ENCODE results near the gene RHBDD1. TPM values are rescaled to one million over a fixed set of nuclear protein-coding genes. Genes with fewer than 3 reads are reported as not detected.

RHBDD1 gene
- total and polyA plus RNA-seq, 8 donors, result 1.8 to 31.6 (median 6.0) TPM

DNA sequence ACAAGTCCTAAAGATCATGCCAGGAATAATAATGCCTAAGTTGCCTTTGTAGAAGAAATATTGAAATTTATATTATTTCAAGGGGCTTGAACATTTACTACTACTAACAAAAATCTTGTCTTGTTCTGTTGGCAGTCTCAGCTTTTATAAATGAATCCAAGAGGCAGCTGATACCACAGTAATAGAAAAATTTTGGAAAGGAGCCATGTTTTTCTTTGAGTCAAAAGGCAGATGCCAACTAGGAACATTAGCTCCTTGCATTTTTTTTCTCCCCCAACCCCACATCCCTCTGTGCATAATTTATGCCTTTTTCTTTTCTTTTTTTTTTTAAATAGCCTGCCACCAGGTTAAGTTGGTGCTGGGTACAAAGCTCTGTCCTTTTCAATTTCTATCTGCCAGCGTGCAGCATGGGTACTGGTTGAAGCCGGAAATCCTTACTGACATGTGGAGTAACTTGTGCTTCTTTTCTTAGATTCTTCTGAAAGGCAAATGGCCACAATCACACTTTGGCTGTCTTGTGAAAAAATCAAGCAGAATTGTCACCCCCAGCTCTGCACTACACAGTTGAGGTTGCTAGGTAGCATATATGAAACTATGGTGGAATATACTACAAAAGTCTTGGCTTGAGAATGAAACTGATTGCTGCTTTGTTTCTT is 98.8 kb downstream of the RHBDD1 start:
- H3K4me3 ChIP-seq, result no peak overlapping the region
- no peaks in the 10 kb centered on the region for H3K27me3 ChIP-seq
- no peak overlapping the region for H3K27ac ChIP-seq
- WGBS, 5 donors, result 88 to 99% (median 97%) methylated on average over 2 of the region's 2 CpGs
- no peaks in the 10 kb centered on the region for H3K4me1 ChIP-seq
- intact Hi-C loops (cut with DNase I; ENCODE audit: low total_unique reads), result no loop called here
- no peak for DNase-seq
- no peak for TF ChIP-seq EP300 (IDR thresholded peaks at IDR 0.05)
- TF ChIP-seq, protein P1, sequence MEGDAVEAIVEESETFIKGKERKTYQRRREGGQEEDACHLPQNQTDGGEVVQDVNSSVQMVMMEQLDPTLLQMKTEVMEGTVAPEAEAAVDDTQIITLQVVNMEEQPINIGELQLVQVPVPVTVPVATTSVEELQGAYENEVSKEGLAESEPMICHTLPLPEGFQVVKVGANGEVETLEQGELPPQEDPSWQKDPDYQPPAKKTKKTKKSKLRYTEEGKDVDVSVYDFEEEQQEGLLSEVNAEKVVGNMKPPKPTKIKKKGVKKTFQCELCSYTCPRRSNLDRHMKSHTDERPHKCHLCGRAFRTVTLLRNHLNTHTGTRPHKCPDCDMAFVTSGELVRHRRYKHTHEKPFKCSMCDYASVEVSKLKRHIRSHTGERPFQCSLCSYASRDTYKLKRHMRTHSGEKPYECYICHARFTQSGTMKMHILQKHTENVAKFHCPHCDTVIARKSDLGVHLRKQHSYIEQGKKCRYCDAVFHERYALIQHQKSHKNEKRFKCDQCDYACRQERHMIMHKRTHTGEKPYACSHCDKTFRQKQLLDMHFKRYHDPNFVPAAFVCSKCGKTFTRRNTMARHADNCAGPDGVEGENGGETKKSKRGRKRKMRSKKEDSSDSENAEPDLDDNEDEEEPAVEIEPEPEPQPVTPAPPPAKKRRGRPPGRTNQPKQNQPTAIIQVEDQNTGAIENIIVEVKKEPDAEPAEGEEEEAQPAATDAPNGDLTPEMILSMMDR (IDR thresholded peaks at IDR 0.05), result no peak
- TF ChIP-seq POLR2A (IDR thresholded peaks at IDR 0.05), result no peak
- no peak for TF ChIP-seq POLR2AphosphoS5 (IDR thresholded peaks at IDR 0.05)
- peaks cover 0 to 4% (median 0%) of the 10 kb centered on the region in 4 donors for H3K9me3 ChIP-seq
- peaks cover 0 to 5% (median 0%) of the 10 kb centered on the region in 4 donors for H3K36me3 ChIP-seq

DNA sequence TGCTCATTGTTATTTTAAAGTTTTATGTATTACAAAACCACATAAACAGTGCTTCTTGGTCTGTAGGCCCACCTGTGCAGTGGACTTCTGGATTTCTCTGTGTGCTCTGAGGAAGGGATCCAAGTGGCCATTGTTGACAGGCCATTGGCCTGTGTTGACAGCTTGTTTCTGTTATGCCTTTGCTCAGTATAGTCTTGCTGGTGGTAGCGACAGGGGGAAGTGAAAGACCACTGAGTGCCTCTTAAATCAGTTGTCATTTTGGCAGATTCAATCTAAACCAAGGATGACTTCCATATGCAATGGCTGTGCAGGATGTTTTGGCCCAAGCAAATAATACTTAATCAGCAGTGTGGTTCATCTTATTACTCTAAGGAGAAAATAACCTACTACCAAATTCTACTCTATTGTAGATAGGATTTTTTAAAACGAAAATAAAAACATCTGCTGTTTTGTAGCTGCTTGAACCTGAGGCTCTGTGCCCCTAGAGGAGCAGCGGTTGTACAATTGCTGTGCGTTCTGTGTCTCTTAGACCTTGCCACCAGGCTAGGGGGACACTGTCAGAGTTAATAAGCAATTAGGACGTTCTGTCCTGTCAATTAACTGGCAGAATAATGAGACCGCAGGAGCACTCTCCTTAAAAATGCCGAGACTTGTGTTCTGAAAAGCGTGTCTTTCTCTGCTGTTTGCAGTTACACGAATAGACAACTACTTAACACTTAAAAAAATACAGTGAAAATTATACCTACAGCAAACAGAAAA is 108.2 kb downstream of the RHBDD1 start:
- 87 to 94% (median 91%) methylated on average over 9 of the region's 9 CpGs for WGBS, 5 donors
- intact Hi-C loops (cut with DNase I; ENCODE audit: low total_unique reads), result no loop called here
- no peak for DNase-seq
- H3K4me1 ChIP-seq, result no peaks in the 10 kb centered on the region
- H3K27me3 ChIP-seq, result no peaks in the 10 kb centered on the region
- TF ChIP-seq, protein P1 (IDR thresholded peaks at IDR 0.05), result no peak
- TF ChIP-seq POLR2AphosphoS5 (IDR thresholded peaks at IDR 0.05) (no peak), POLR2A (IDR thresholded peaks at IDR 0.05) (no peak), EP300 (IDR thresholded peaks at IDR 0.05) (no peak)
- no peak overlapping the region for H3K27ac ChIP-seq
- H3K9me3 ChIP-seq, result peaks cover 0 to 18% (median 10%) of the 10 kb centered on the region in 4 donors
- no peaks in the 10 kb centered on the region for H3K36me3 ChIP-seq
- no peak overlapping the region for H3K4me3 ChIP-seq

DNA sequence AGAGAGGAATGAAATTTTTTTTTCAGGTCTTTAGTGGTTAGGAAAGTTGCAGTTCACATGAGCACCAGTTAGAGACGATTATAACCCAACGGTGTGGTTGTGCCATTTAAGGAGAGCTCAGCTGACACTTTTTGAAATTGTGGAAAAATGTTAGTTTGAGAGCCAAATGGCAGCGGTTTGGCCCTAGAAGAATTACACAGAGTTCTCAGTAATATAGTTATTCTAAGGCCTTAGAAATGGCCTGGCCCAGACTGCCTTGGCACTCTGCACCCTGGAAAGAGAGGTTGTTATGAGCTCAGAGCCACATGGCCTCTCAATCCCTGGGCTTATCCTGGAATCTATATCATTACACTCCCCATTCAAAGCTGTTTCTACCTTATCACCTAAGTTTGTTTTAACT is 117.4 kb downstream of the RHBDD1 start:
- no peaks in the 10 kb centered on the region for H3K4me1 ChIP-seq
- WGBS, 5 donors, result 75 to 92% (median 86%) methylated on average over 3 of the region's 3 CpGs
- H3K4me3 ChIP-seq, result no peak overlapping the region
- peaks cover 0 to 7% (median 0%) of the 10 kb centered on the region in 4 donors for H3K9me3 ChIP-seq
- no peaks in the 10 kb centered on the region for H3K27me3 ChIP-seq
- no peak for DNase-seq
- no peaks in the 10 kb centered on the region for H3K36me3 ChIP-seq
- no peak for TF ChIP-seq POLR2A (IDR thresholded peaks at IDR 0.05)
- TF ChIP-seq POLR2AphosphoS5 (IDR thresholded peaks at IDR 0.05), result no peak
- TF ChIP-seq, protein P1 (IDR thresholded peaks at IDR 0.05), result no peak
- no peak for TF ChIP-seq EP300 (IDR thresholded peaks at IDR 0.05)
- H3K27ac ChIP-seq, result no peak overlapping the region
- intact Hi-C loops (cut with DNase I; ENCODE audit: low total_unique reads), result no loop called here

DNA sequence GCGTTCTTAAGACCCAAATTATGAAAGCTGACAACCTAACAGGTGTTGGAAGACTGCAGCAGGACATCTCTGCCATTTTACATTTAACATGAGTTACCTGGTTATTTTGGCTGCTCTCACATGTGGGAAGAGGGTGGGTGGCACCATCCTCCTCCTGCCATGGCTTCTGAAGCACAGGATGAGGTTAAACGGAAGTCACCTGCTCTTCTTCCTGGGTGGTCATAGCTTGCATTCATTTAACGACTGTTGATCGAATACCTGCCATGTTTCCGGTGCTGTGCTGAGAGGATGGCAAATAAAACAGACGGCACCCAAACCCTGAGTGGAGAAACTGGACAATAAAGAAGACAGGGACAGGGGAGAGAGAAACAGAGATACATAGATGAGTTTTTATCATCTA is 118.0 kb downstream of the RHBDD1 start:
- Histone ChIP-seq H3K27me3 (no peaks in the 10 kb centered on the region), H3K4me1 (no peaks in the 10 kb centered on the region), H3K9me3 (peaks cover 0 to 8% (median 0%) of the 10 kb centered on the region in 4 donors), H3K36me3 (no peaks in the 10 kb centered on the region), H3K27ac (no peak overlapping the region), H3K4me3 (no peak overlapping the region)
- intact Hi-C loops (cut with DNase I; ENCODE audit: low total_unique reads), result no loop called here
- TF ChIP-seq EP300 (IDR thresholded peaks at IDR 0.05) (no peak), POLR2AphosphoS5 (IDR thresholded peaks at IDR 0.05) (no peak), POLR2A (IDR thresholded peaks at IDR 0.05) (no peak)
- TF ChIP-seq, protein P1 (IDR thresholded peaks at IDR 0.05), result no peak
- DNase-seq, result no peak
- 86 to 91% (median 90%) methylated on average over 6 of the region's 6 CpGs for WGBS, 5 donors

Data from stomach (tissue), 9 donors.